Urinary bladder (tissue), 4 donors: ENCODE results near the gene SUCNR1. TPM values are rescaled to one million over a fixed set of nuclear protein-coding genes. Genes with fewer than 3 reads are reported as not detected.

Experiments used
- DNase-seq: peaks from one replicate; pipeline ENCODE4 v3.0.0-alpha.2; 2015; ENCODE audit errors: extremely low spot score
- H3K27ac ChIP-seq: one replicate; pipeline ENCODE4 v1.5.1; 2013; ENCODE audit warnings: low read depth, mild to moderate bottlenecking, moderate library complexity
- H3K36me3 ChIP-seq: one replicate; pipeline ENCODE4 v1.6.1; 2013; ENCODE audit warnings: mild to moderate bottlenecking, moderate library complexity; ENCODE audit not compliant: insufficient read depth
- H3K4me1 ChIP-seq: one replicate; pipeline ENCODE4 v1.6.1; 2013; ENCODE audit warnings: mild to moderate bottlenecking, moderate library complexity; ENCODE audit not compliant: insufficient read depth
- H3K4me3 ChIP-seq: one replicate; pipeline ENCODE4 v1.5.1; 2013; ENCODE audit warnings: low read depth, low read length
- WGBS: extraction: QIAGEN DNeasy Blood & Tissue Kit; methylation state at CpG from one replicate; pipeline ENCODE4 v1.1.7; 2013; 5-methylcytosine and 5-hydroxymethylcytosine counted together
- polyA plus RNA-seq: library from polyadenylated mRNA; stranded (reverse); fragments of 200-250 nt; gene quantifications from one replicate; pipeline ENCODE4 v1.2.3, GENCODE V29; 2013
- total RNA-seq: library from RNA; depleted of rRNA; stranded (reverse); fragments of >200 nt; gene quantifications from one replicate; pipeline ENCODE4 v1.2.3, GENCODE V29; 2014
- donor health status: healthy with polysubstance abuse.
- donor health status: healthy.

Gene SUCNR1
- total and polyA plus RNA-seq, 2 donors: 0.08 to 0.48 TPM

DNA sequence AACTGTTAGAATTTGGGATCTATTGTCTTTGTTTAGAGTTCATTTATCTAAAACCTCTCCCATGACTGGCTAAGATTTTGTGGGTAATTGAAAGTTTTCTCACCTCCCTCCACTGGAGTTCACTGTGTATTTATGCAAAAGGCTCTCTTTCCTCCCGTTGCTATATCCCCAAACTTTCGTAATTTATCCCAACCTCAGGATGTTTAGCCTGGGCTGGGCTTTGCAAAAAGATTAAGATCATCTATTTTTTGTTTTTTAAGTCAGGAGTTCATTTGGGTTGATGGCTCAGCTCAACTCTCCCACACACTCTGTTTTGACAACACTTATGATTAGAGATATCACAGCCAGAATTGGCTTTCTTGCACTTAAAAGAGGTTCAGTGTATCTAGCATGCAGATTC lies 27.0 kb downstream of the SUCNR1 start:
- no peak overlapping the region for H3K27ac ChIP-seq
- no peak overlapping the region for H3K4me3 ChIP-seq
- H3K4me1 ChIP-seq: no peaks in the 10 kb centered on the region
- no peaks in the 10 kb centered on the region for H3K36me3 ChIP-seq
- WGBS: 34% methylated on average over 2 of the region's 2 CpGs
- DNase-seq: no peak

DNA sequence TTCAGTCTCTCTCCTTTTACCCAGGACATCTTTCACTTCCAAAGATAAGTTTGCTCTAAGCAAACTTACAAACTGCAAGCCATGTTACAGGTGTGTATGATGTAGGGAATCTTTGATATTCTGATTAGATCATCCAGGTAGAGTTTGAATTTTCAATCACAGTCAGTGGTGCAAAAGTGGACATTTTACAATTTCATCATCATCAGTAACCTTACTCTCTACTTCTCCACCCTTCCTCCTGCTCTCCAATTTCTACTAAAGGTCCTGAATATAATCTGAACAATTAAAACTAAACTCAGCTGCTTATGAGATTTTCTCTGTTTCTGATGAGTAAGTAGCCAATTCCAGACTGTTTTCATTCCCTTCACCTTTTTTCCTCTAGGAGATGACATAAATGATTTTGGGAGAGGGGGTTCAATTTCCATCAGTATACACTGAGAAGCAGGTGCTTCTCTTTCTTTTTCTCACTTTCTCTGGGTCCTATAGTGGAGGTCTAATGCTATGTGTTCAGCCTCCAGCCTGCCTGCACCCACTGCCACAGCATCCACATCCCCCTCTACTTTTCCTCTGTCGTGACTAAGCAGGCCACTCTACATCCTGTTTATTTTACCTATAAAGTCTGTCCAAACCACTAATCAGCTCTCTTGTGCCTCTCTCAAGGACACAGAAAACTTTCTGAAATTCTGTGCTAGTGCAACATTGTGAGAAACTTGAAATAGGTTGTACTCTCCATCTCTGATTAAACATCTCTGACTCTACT lies 27.6 kb downstream of the SUCNR1 start:
- no peak for DNase-seq
- WGBS: 20% methylated on average over 1 of the region's 1 CpG
- Histone ChIP-seq H3K36me3 (no peaks in the 10 kb centered on the region), H3K27ac (peak overlapping the region; percentile 38), H3K4me3 (no peak overlapping the region), H3K4me1 (no peaks in the 10 kb centered on the region)

DNA sequence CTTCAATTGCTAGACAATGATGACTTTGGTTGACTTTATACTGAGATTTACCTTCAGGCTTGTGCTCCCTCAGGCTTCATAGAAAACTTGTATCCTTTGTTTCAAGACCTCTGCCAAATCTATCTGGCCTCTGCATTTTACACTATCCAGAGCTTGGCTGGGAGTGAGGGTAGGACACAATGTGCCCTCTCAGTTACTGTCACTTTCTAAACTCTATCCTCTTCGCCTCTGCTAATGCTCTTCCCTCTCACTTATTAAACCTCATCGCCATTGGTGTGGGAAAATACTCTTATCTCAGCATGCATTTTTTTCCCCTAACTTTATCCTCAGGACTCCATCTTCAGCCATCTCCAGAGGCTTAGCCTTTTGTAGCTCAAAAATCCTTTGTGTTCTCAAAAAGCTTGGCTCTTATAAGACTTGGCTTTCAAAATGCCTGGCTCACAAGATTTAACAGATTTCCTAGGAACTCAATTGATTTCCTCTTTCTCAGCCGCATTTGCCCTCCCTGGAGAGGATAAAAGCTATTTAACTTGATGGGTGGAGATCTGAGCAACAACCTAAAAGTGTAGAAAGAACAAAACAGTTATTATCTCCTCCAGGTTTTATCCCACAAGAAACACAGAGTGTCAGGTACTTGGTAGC lies 28.3 kb downstream of the SUCNR1 start:
- DNase-seq: no peak
- H3K4me1 ChIP-seq: no peaks in the 10 kb centered on the region
- H3K27ac ChIP-seq: no peak overlapping the region
- no peaks in the 10 kb centered on the region for H3K36me3 ChIP-seq
- no peak overlapping the region for H3K4me3 ChIP-seq
- WGBS: 22% methylated on average over 3 of the region's 3 CpGs

DNA sequence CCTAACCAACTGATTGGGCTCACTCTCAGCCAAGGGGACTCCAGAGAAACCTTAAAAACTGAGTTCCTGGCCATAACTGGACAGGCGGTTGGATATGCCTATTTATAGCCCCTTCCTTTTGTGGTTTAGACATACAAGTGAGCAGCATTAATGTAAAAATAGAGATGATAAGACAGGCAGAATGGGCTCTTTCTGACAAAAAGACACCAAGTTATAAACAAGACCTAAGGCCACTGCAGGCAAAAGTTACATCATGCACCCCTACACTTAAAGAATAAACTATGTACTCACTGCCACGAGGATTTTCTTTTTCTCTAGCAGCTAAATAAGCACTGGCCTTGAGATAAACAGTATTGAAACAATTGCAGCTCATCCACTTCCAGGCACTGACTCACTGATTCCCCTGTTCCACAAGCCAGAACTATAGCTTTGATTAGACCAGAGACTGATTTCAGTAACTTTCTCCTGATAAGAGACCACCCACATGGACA lies 30.1 kb downstream of the SUCNR1 start:
- H3K4me3 ChIP-seq: no peak overlapping the region
- WGBS: 10% methylated on average over 2 of the region's 2 CpGs
- no peak for DNase-seq
- no peaks in the 10 kb centered on the region for H3K36me3 ChIP-seq
- H3K4me1 ChIP-seq: no peaks in the 10 kb centered on the region
- H3K27ac ChIP-seq: peak overlapping the region; percentile 51

DNA sequence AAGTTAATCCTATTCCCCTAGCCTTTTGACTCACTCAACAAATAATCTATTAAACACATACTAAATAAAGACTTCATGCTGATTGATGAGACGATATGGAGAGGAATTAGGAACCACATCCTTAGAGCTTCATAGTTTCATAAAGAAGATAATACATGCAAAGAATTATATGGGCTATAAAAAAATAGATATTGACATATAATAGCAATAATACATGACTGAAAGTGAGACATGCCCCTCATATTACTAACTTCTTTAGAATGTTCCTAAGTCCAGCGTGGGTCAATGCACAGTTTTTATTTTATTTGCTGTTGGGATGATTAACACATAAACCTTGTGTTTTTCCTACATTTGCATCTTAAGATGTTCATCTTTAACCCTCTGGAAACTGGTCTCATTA lies 32.2 kb downstream of the SUCNR1 start:
- H3K4me3 ChIP-seq: no peak overlapping the region
- no peak for DNase-seq
- no peaks in the 10 kb centered on the region for H3K36me3 ChIP-seq
- H3K4me1 ChIP-seq: no peaks in the 10 kb centered on the region
- H3K27ac ChIP-seq: no peak overlapping the region
- WGBS: 92% methylated on average over 2 of the region's 2 CpGs

DNA sequence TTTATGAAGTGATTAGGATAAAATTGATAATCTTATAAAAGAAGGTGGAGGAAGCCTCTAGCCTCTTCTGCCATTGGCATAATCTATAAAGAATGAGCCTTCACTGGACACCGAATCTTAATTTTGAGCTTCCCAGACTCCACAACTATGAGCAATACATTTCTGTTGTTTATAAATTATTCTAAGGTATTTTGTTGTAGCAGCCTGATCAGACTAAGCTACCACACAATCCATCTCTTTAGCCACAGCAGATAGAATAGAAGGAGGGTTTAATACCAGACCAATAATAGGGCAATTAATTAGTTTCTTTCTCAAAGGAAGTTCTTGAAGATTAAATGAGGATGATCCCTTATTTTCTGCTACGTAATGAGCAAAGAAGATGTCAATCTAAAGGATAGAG lies 33.3 kb downstream of the SUCNR1 start:
- H3K4me3 ChIP-seq: no peak overlapping the region
- WGBS: 97% methylated on average over 2 of the region's 2 CpGs
- no peaks in the 10 kb centered on the region for H3K36me3 ChIP-seq
- H3K4me1 ChIP-seq: no peaks in the 10 kb centered on the region
- DNase-seq: no peak
- H3K27ac ChIP-seq: no peak overlapping the region

DNA sequence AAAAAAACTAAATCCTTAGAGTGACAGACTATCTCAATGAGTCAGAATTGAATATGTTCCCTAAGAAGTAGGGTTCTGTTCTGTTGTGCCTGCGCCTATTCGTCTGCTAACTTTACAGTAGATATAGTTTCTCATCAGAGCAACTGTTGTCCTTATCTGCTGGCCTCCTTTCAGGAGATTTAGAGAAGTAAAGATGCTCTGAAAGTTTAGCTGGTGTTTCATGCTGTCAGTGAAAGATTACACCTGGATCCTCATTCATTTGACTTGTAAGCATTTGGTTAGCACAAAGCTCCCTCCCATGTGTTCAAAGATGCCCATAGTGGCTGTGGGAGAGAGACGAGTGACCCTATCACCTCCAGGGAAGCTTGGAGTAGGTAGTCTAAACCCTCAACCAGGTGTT lies 35.0 kb downstream of the SUCNR1 start:
- WGBS: 92% methylated on average over 3 of the region's 3 CpGs
- H3K36me3 ChIP-seq: no peaks in the 10 kb centered on the region
- H3K27ac ChIP-seq: no peak overlapping the region
- H3K4me3 ChIP-seq: no peak overlapping the region
- H3K4me1 ChIP-seq: no peaks in the 10 kb centered on the region
- DNase-seq: no peak

DNA sequence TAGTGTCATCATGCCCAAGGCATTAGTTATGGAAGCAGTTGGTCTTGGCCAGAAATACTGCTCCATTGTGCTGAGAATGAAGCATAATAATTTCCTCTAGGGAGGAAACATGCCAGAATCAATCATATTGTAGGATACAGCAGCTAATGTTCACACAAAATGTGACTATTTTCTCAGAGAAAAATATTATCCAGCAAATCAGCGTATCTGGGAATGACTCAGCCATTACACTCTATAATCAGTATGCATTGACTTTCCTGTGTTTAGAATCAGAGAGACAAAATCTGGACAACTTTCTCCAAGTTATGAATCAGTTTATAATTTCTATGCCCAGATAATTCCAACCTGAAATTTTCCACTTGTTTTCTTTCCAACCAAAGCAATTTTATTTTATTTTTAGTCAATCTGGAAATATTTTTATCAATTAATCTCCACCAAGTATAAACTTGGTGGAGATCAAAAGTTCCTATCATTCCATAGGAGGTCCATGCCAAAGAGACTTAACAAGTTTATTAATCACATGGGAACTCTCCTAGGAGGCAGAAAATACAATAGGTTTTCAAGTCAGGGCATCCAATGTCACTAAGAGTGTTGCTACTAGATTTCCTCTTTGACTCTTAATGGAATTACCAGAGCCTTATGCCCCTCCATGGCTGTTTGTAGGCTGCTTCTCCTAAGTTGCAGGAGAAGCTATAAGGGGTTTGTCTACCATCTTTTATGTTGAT lies 36.4 kb downstream of the SUCNR1 start:
- Histone ChIP-seq H3K36me3 (no peaks in the 10 kb centered on the region), H3K27ac (no peak overlapping the region), H3K4me3 (no peak overlapping the region), H3K4me1 (no peaks in the 10 kb centered on the region)
- DNase-seq: no peak
- WGBS: 16% methylated on average over 1 of the region's 1 CpG

DNA sequence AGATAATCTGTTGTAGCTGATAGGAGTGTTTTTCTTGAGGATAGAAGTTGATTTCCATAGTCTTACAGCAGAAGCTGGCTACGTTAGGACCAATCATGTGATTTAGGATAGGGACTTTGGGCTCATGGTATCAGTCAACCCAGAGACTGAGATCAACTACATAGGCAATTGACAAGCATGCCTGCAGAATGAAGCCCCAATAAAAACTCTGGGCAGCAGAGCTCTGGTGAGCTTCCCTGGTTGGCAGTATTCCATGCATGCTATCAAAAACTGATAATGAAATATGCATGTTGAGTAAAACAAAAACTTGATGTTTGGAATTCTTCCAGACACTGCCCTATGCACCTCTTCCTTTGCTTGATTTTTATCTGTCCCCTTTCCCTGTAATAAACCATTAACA lies 38.0 kb downstream of the SUCNR1 start:
- Histone ChIP-seq H3K4me3 (no peak overlapping the region), H3K4me1 (no peaks in the 10 kb centered on the region), H3K27ac (no peak overlapping the region), H3K36me3 (no peaks in the 10 kb centered on the region)
- DNase-seq: no peak
- WGBS: 87% methylated on average over 1 of the region's 1 CpG

DNA sequence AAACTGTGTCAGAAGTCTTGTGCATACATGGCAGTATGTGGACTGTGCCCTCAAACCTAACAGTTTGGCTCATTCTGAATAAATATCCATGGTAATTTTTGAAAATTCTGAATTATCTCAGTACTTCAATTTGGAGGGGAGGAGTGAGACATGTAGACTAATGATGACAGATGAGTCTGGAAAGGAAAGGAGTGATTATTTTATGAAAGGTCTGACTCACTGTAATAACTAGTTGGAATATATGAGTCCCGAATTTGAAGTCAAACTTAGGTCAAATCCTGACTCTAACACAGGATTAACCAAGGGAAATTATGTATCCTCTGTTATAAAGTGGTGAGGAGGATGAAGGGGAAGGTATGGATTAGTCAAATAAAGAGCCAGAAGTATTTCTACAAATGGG lies 38.6 kb downstream of the SUCNR1 start:
- 49% methylated on average over 1 of the region's 1 CpG for WGBS
- H3K36me3 ChIP-seq: no peaks in the 10 kb centered on the region
- no peaks in the 10 kb centered on the region for H3K4me1 ChIP-seq
- no peak for DNase-seq
- H3K4me3 ChIP-seq: no peak overlapping the region
- no peak overlapping the region for H3K27ac ChIP-seq

DNA sequence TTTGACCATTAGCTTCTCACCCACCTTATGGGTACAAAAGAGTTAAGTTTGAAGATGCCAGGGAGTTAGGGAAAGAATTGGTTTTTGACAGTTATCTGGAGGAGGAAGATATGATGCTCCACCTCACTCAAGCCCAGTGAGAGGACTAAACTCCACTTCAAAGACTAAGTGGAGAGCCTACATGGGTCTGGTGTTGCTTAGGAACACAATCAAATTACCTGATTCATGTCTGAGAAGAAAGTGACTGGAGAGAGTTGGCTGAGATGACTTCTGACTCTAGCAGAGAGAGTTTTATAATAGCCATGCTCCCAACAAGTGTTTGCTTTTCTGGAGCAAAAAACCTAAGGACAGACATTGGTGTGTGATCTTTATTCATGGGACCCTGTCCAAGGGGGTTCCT lies 43.3 kb downstream of the SUCNR1 start:
- no peaks in the 10 kb centered on the region for H3K4me1 ChIP-seq
- no peak for DNase-seq
- no peaks in the 10 kb centered on the region for H3K36me3 ChIP-seq
- H3K4me3 ChIP-seq: no peak overlapping the region
- no peak overlapping the region for H3K27ac ChIP-seq

DNA sequence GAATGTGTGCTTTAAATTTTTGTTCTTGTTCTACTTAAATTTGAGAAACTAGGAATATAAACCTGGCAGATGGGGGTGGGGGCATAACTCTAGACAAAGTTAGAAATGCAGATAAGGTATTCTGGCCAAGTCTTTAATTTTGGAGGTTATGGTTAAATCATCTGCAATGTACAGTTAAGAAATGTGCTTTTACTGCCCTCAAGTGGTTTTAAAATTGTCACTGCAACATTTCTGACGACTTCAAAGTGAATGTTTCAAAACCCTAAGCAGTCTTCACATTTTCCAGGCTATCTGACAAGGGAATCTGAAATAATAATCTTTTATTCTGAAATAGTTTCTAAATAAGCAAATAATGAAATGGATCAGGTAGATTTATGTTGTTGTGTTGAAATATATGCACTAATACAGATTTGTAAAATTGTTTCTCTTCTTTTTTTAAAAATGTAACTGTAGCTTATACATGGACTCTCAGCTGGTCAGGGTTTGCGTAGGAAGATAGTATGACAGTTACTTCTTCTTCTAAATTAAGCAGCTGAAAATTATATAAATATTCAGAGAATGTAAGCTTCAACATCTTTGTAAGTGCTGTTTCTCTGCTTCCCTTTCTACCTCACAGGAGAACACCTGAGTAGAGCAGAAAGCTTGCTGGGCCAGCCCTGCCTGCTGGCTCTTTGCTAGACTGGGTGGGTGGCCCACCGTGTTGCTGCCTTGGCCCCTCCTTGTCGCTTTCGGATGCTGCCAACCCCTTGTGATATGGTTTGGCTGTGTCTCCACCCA lies 45.0 kb downstream of the SUCNR1 start:
- no peak overlapping the region for H3K4me3 ChIP-seq
- H3K36me3 ChIP-seq: no peaks in the 10 kb centered on the region
- no peak for DNase-seq
- H3K4me1 ChIP-seq: no peaks in the 10 kb centered on the region
- no peak overlapping the region for H3K27ac ChIP-seq
- 59% methylated on average over 5 of the region's 5 CpGs for WGBS

DNA sequence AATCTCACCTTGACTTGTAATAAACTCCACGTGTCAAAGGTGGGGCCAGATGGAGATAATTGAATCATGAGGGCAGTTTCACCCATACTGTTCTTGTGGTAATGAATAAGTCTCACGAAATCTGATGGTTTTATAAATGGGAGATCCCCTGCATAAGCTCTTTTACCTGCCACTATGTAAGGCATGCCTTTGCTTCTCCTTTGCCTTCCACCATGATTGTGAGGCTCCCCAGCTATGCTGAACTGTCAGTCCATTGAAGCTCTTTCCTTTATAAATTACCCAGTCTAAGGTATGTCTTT lies 45.5 kb downstream of the SUCNR1 start:
- no peaks in the 10 kb centered on the region for H3K36me3 ChIP-seq
- 85% methylated on average over 2 of the region's 2 CpGs for WGBS
- no peaks in the 10 kb centered on the region for H3K4me1 ChIP-seq
- DNase-seq: no peak
- no peak overlapping the region for H3K27ac ChIP-seq
- no peak overlapping the region for H3K4me3 ChIP-seq
